Lower leg skin (tissue), 3 donors: ENCODE measurements around the gene LBHD1.

Experiments used
- CTCF ChIP-seq, 3 donors: fragments of 450-650 bp; IDR thresholded peaks; one replicate each; pipeline ENCODE4 v1.5.1; 2016; ENCODE audit warnings: antibody characterized with exemption in 3 of 3, mild to moderate bottlenecking in 3 of 3, moderate library complexity in 2 of 3
- POLR2A ChIP-seq, 2 donors: fragments of 450-650 bp; IDR thresholded peaks; one replicate each; pipeline ENCODE4 v1.6.1; 2016 to 2017; ENCODE audit warnings: antibody characterized with exemption in 2 of 2, mild to moderate bottlenecking in 1 of 2, moderate library complexity in 1 of 2

DNA sequence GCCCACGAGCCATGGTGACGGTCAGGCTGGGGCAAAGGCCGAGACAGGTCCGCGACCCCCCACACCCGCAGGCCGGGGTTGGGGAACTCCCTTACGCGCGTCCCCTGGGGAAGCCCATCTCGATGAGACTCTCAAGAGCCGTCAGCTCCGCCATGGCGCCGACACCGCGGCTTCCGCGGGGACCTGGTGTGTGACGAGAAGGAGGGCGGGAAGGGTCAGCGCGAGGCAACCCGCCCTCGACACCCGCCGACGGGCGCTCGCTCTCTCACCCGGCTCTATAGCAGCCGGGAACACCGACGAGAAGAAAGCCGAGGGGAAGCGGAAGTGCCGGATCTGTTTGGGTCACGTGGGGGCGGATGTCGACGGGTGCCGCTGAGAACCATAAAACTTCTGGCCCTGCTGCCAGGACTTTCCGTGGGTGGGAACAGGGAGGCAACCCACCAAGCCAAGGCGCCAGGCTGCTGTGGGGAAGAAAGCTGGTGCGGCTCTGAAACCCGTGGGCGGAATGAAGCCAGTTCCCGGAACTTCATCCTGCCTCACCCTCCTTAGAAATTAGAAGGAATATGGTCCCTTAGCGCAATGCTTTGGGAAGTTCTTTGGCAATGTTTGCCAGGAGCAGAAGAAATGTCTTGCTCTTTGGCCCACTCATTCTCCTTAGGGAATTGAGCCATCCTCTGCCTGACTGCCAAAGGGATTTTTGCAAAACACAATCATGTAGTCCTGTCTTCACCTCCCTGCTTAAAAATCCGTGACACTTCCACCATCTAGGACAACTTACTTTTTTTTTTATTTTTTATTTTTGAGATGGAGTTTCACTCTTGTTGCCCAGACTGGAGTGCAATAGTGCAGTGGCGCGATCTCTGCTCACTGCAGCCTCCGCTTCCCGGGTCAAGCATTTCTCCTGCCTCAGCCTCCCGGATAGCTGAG is 7.0 kb upstream of the LBHD1 start, which contains the start of gene UBXN1:
- TF ChIP-seq CTCF (IDR thresholded peaks at IDR 0.05) (no peak), POLR2A (IDR thresholded peaks at IDR 0.05) (no peak)
